Astrocyte (in vitro differentiated cells and primary cell): ENCODE results near the gene ITPRIPL2.

Experiments used
- CTCF ChIP-seq: IDR thresholded peaks from 2 replicates; pipeline ENCODE4 v1.5.1; 2011; ENCODE audit warnings: low read depth, mild to moderate bottlenecking, inconsistent platforms, low read length, moderate library complexity; ENCODE audit not compliant: insufficient read depth
- EZH2 ChIP-seq: IDR thresholded peaks from 2 replicates; pipeline ENCODE4 v1.6.1; 2012; ENCODE audit warnings: mild to moderate bottlenecking, low read length, inconsistent platforms; ENCODE audit not compliant: insufficient read depth

- TF ChIP-seq CTCF = no peak
- TF ChIP-seq EZH2 = no peak
These were observed 12.5 kb downstream of the ITPRIPL2 start for GRCh38 chr16:19126300-19126699.
